NCI-H1694 treated with DMSO at 0.1 percent for 48 hours (cell line): Measurements from ENCODE around the gene FDPS.
A peak's percentile ranks its signal among the peaks of the same experiment; 100 is the strongest.
"Not testable (repeated sequence)": the region's sequence is repeated elsewhere in the genome, so short reads cannot be mapped to it uniquely, and the experiment has no call there.

Source experiments
- DNase-seq: peaks from one replicate; lab custom pipeline; 2025; lab: John Stamatoyannopoulos, UW

The FDPS gene

DNA sequence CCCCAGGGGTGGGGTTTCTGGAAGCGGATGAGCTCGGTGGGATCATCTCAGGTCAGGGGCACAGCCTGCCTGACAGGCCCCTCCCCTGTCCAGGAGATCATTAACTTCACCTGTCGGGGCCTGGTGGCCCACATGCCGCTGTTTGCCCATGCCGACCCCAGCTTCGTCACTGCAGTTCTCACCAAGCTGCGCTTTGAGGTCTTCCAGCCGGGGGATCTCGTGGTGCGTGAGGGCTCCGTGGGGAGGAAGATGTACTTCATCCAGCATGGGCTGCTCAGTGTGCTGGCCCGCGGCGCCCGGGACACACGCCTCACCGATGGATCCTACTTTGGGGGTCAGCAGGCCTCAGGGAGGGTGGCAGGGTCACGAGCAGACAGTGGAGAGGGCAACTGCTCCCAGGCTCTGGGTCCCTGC is 23.0 kb upstream of the FDPS start:
- DNase-seq = no peak

DNA sequence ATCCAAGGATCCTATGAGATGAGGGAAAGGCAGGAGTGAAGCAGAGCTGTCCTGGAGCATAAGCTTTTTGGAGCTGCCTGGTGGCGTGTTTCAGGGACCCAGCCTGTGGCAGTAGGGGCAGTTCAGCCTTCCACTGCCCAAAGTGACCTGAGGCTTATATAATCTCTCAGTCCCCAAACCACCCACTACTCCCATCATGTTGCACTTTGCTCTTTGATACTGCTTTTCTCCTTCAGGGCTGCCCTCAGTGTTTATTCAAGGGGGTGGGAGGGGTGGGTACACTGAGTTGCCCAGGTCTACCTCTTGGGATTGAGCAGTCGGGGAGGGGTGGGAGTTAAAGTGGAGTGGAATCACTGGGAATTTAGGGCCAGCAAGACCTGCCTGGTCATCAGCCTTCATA is 22.1 kb upstream of the FDPS start:
- DNase-seq = no peak

- no peak for DNase-seq
Observed at GRCh38 chr1:155287987-155288543, 20.6 kb upstream of the FDPS start.

DNA sequence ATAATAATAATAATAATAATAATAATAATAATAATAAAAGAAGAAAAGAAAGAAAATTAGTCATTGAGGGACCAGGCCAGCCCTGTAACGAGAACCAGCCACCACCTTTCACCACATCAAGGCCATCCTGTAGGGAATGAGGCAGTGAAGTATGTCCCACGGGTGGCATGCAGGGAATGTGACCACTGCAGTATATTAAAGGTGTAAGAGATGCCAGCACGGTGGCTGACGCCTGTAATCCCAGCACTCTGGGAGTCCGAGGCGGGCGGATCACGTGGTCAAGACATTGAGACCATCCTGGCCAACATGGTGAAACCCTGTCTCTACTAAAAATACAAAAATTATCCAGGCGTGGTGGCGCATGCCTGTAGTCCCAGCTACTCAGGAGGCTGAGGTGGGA is 17.7 kb upstream of the FDPS start:
- not testable (repeated sequence) for DNase-seq

- DNase-seq = no peak
Observed at GRCh38 chr1:155293086-155293749, 15.4 kb upstream of the FDPS start.

DNA sequence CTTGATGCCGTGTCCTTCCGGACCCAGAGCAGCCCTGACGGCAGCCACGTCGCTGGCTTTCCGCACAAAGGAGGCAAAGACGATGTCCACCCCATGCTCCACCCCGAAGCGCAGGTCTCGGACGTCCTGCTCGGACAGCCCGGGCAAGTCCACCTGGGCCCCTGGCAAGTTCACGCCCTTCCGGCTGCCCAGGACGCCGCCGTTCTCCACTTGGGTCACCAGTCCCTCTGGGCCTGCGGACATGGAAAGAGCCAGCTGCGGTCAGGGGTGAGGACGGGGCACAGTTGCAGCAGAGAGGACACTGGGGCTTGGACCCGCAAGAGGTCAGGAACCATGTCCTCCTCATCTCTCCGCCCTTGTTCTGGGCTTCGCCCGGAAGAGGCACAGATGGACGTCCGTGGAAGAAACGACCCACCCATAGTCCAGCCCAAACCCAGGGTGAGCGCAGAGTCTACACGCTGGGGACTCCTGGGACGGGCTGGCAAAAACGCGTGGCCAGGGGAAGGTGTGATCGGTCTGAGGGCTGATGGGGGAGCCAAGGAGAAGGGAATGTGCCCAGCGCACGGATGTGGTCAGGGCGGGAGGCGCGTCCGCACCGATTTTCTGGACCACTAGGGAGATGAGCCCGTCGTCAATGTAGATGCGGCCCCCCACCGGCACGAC is 14.0 kb upstream of the FDPS start:
- no peak for DNase-seq

DNA sequence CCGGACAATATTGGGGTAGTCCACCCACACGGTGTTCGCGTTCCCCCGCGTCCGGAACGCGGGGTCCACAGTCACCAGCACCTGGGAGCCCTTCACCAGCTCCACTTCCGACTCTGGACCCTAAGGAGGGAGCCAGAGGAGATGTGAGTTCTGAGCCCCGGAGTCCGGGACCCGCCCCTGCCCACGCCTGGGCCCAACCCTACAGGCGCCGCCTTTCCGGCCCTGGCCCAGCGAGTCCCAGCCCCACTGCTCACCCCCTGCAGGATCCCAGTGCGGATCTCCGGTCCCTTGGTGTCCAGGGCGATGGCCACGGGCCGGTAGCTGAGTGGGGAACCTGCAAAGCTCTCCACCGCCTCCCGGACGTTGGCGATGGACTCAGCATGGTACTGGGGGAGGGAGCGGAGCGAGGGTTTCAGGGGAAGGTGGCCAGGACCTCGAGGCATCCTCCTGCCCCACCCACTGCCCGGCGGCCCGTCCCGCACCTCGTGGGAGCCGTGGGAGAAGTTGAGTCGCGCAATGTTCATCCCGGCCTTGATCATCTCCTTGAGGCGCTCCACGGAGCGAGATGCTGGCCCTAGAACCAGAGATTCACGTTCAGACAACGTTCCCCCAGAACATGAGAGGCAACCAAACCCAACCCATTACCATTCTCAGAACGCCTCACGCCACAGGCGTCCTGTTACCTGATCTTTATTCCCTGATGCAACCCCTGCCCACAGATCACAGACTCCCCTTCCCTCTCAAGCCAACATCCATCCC is 13.3 kb upstream of the FDPS start:
- no peak for DNase-seq

- no peak for DNase-seq
Observed at GRCh38 chr1:155295942-155296267, 12.8 kb upstream of the FDPS start.

GRCh38 chr1:155296661-155297060 is 12.0 kb upstream of the FDPS start:
- no peak for DNase-seq

GRCh38 chr1:155297384-155297783 is 11.3 kb upstream of the FDPS start:
- no peak for DNase-seq

DNA sequence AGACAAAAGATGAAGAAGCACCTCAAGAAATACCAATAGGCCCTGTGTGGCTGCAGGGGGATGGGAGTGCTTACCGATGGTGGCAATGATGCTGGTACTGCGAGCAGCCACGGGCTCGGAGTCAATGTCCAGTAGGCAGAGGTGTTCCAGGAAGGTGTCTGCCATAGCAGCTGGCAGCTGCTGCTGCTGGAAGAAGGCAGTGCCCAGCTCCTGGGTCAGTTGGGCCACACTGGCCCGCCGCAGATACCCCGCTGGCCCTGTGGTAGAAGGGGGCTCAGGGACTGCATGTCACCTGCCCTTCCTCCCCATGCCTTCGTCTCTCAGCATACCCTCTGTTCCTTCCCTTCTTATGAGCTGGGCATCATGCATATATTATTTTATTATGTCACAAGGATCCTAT is 8.6 kb upstream of the FDPS start:
- no peak for DNase-seq

GRCh38 chr1:155300553-155301329 is 7.9 kb upstream of the FDPS start:
- DNase-seq = no peak

- no peak for DNase-seq
Observed at GRCh38 chr1:155301342-155301841, 7.3 kb upstream of the FDPS start, which contains the start of gene PKLR. Gene PKLR, minus strand, starts transcription at chr1:155301438. Its CDS starts 43 bp downstream, at chr1:155301395.

DNA sequence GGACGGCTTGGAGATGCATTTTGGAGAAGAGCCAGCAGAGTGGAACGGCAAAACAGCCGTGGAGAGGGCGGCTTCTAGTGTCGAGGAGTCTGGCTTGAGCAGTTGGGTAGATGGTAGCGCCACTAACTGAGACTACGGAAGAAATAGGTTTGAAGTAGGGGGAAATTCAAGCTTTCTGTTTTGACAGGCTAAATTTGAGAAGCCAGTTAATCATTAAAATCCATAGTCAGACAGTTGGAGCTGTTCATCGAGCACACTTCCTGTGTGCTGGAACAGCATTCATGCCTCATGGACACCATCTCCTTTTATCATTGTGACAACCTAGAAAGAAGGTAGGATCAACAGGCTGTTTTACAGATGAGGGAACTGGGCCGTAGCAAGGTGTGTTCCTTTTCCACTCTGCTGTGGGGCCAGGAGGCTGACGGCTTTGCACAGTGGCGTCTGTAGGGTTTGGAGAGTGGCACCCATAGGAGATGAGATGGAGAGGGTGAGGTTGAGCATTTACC is 4.1 kb upstream of the FDPS start:
- DNase-seq = no peak

DNA sequence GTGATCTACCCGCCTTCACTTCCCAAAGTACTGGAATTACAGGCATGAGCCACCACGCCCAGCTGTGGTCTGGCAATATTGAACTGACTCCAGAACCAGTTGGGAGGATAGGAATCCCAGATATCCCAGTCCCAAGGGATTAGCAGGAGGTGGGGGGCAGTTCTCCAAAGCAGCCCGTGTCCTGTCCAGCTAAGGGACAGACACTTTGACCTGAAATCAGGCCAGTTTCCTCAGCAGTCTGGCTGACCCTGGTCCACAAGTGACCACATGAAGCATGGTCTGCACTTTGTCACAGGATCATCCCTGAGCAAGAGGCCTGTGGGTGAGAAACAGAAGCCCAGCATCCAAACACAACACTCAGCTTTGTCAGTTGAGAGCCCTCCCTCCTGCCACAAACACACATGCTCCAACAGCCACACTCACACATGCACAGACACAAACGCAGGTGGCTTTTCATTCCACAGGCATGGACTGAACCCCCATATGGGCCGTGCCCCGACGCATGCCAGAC is 2.7 kb upstream of the FDPS start:
- DNase-seq = no peak

GRCh38 chr1:155307247-155307740 is 1.4 kb upstream of the FDPS start:
- peak; percentile 69 for DNase-seq

DNA sequence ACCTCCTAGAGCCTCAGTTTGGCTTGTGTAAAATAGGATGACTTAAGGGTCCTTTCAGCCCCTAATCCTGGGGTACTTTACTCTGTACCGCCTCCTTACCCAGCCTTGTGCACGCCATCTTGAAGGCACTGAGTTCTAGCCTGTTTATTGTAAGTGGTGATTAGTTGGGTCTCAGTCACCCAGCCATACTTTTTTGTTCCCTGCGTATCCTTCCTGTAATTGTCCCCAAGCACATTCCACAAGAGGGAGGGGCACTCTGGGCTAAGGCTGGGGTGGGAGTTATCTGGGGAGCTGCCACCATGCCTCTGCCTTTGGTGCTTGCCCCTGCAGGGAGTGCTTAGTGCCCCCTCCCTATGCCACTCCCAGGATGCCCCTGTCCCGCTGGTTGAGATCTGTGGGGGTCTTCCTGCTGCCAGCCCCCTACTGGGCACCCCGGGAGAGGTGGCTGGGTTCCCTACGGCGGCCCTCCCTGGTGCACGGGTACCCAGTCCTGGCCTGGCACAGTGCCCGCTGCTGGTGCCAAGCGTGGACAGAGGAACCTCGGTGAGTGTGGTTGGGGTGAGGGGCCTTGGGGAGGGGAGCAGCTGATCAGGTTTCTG is 856 bp downstream of the FDPS start:
- no peak for DNase-seq

DNA sequence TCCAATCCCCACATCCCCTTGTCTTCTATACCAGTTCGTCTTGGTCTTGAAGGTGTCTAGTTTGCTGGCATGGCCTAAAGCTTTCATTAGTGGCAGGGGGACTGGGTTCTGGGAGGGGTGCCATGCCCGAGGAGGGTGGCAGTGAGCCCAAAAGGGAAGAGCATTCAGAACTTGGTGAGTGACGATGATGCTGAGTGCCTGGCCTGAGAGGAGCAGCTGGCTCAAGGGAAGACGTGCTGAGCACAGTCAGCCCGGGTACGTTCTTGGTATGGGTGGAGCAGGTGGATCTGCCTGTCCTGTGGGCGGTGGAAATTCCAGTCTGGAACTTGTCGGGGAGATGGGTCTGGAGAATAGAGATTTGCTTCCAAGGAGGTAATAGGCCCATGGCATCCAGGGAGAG is 4.6 kb downstream of the FDPS start:
- no peak for DNase-seq

GRCh38 chr1:155316922-155317321 is 8.3 kb downstream of the FDPS start:
- DNase-seq = no peak

DNA sequence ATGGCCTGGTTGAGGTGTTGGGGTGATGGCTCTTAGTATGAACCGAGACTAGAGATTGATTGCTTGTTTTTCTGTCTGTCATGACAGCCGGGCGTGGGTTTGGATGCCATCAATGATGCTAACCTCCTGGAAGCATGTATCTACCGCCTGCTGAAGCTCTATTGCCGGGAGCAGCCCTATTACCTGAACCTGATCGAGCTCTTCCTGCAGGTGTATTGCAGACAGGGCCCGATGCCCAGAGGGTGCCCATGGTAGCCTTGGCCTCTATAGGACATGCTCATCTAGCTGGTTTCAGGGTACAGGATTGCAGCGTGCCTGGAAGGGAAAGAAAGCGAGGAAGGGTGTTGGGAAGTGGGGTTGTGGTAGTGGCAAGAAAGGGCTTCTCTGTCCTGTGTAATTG is 9.4 kb downstream of the FDPS start:
- DNase-seq = no peak

DNA sequence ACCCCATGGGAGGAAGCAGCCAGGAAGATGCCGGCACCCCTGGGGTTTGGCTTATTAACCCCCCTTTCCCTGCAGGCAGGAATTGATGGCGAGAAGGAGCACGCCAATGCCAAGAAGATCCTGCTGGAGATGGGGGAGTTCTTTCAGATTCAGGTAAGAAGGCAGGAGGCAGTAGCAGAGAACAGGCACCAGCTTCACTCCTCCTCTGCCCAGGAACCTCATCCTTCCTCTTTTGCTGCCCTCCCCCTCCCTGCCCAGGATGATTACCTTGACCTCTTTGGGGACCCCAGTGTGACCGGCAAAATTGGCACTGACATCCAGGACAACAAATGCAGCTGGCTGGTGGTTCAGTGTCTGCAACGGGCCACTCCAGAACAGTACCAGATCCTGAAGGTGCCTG is 10.9 kb downstream of the FDPS start:
- no peak for DNase-seq
